CD1c-positive myeloid dendritic cell (primary cell): Measurements from ENCODE around the gene SCNM1.
"Not testable (repeated sequence)": the region's sequence is repeated elsewhere in the genome, so short reads cannot be mapped to it uniquely, and the experiment has no call there.

Experiments used
- DNase-seq: peaks from one replicate; pipeline ENCODE4 v3.0.0-alpha.2; 2016; ENCODE audit errors: extremely low spot score

Gene SCNM1

DNA sequence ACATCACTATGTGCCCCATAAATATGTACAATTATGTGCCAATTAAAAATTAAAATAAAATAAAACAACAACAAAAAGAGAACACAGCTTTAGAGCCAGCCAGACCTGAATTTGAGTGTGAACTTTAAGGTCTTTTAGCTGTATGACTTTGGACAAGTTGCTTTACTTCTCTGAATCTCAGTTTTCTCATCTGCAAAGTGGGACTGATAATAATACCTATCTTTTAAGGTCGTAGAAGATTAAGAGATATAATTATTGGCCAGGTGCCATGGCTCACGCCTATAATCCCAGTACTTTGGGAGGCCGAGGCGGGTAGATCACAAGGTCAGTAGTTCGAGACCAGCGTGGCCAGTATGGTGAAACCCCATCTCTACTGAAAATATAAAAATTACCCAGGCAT lies 27.4 kb downstream of the SCNM1 start:
- DNase-seq, result no peak

GRCh38 chr1:151193856-151194255 lies 27.9 kb downstream of the SCNM1 start:
- no peak for DNase-seq

- DNase-seq, result not testable (repeated sequence)
These were observed 29.1 kb downstream of the SCNM1 start for GRCh38 chr1:151194894-151195594.

DNA sequence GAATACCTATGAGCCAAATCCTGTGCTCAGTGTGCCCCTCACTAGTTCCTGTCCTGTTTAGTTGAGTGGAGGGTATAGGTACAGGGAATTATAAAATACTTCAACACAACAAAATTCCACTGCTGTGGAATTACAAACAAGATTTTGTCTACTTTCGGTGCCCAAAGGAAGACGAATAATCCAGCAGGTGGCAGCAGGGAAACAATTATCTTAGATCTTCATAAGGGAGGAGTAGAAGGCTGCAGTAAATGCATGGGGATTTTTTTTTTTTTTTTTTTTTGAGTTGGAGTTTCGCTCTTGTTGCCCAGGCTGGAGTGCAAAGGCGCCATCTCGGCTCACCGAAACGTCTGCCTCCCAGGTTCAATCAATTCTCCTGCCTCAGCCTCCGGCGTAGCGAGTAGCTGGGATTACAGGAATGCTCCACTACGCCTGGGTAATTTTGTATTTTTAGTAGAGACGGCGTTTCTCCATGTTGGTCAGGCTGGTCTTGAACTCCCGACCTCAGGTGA lies 30.4 kb downstream of the SCNM1 start:
- peak; percentile 81 for DNase-seq

- no peak for DNase-seq
These were observed 31.9 kb downstream of the SCNM1 start for GRCh38 chr1:151197863-151198253.

DNA sequence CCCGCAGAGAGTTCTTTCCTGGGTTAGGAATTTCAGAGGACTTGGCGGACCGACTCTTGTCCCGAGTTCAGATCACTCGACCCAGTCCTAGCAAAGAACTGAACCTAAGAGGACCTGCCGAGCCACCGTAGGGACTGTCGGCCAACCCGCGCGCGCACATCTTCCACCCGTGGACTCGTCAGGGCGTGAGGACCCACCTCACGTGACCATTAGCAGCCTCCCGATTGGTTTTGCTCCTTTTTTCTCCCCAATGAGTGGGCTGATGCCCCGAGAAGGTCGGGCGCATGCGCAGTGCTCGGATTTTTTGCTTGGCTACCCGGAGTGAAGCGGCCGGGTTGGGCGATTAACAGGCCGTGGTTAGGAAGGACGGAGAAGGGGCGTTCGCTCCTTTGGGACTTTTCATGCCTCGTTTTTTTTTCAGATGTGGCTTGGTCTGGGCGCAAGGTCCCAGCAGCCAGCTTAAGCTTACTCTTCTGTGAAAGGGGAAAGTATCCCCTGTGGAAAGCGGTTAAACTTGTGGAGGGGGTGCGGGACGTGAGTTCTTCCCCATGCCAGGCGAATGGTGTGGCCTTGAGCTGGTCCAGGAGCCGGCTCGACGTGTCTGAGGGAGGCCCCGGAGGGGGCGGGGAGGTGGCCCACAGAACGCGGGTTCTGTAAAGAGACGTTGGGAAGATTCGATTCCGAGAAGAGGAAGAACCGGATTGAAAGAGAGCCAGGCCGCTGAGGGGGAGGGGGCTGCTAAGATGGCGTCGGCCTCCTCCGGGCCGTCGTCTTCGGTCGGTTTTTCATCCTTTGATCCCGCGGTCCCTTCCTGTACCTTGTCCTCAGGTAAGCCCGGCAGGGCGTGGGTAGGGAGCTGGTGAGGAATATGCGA lies 32.5 kb downstream of the SCNM1 start, which contains the start of gene PIP5K1A:
Gene PIP5K1A (plus strand): TSS at position 299 of the 874 bp plus-strand sequence. CDS start 445 bp downstream, at position 744.
- DNase-seq, result peak; percentile 100

DNA sequence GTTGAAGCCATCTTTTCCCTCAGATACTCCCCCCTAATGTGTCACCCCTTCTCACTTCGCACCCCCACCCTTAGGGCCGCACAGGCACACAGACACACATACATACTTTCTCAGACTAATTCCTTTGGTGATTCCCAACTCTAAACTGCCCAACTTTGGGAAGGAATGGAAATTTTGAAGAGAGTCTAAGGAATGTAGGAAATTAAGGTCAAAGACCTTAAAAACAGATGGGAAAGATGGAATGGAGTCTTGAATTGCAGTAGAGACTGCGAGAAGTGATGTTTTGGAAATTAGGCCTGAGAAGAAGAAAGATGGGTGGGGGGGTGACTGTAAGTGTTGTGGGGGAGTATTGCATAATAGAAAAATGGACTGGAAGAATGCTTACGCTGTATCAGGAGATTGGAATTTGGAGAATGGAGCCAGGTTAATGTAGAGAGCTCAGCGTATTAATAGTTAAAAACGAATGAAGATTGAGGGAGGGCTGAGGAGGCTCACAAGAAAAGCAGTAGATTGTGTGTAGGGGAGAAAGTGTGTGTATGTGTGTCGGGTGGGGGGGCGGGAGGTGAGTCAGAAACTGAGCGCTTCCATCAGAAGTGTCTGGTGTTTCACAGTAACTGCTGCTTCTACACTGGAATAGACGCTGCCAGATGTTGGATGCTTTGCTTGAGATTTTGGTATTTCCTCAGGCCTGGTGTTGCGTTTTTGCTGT lies 34.1 kb downstream of the SCNM1 start:
- DNase-seq, result peak; percentile 6

DNA sequence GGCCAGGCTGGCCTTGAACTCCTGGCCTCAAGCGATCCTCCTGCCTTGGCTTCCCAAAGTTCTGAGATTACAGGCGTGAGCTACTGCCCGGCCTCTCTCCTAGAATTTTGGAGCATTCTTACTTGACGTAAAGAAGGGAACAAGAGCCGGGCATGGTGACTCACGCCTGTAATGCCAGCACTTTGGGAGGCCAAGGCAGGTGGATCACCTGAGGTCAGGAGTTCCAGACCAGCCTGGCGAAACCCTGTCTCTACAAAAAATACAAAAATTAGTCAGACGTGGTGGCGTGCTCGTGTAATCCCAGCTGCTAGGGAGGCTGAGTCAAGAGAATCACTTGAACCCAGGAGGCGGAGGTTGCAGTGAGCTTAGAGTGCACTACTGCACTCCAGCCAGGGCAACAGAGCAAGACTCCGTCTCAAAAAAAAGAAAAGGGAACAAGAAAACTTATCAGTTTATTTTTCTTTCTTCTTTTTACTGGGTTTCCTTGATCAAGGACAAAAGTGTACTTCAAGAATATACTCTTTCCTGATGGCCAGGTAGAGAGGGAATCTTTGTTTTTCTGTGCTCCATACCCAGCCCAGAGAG lies 39.5 kb downstream of the SCNM1 start:
- not testable (repeated sequence) for DNase-seq

GRCh38 chr1:151210830-151211229 lies 44.9 kb downstream of the SCNM1 start:
- no peak for DNase-seq

- no peak for DNase-seq
These were observed 46.2 kb downstream of the SCNM1 start for GRCh38 chr1:151211972-151212705.

DNA sequence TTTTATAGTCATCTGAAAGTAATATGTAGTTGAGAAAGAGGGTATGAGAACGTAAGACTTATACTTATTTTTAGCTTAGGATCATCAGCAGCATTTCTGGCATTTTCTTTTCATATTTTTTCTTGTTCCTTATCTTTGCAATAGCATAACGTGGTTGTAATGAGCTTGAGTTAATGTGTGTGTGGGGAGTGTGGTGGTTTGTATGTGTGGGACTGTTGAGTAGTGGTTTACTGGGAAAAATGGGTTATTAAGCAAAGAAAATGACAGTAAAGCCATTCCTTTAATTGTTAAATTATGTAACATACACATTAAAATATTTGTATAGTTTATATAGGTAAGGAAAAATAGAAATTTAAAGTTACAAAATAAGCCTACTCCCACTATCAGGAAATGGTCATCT lies 47.6 kb downstream of the SCNM1 start:
- no peak for DNase-seq
